ENCODE data around the gene PCDHB10.
A peak's percentile ranks its signal among the peaks of the same experiment; 100 is the strongest.
"Not testable (repeated sequence)": the region's sequence is repeated elsewhere in the genome, so short reads cannot be mapped to it uniquely, and the experiment has no call there.

Gene PCDHB10

GRCh38 chr5:141188682-141189081, 3.5 kb upstream of the PCDHB10 start:
- DNase-seq (ENCODE audit: low read depth): not testable (repeated sequence)

- not testable (repeated sequence) for DNase-seq (ENCODE audit: low read depth)
Measured at GRCh38 chr5:141189131-141189530, 3.0 kb upstream of the PCDHB10 start.

GRCh38 chr5:141194332-141194731, 2.2 kb downstream of the PCDHB10 start:
- DNase-seq (ENCODE audit: low read depth): not testable (repeated sequence)

GRCh38 chr5:141196363-141196762, 4.2 kb downstream of the PCDHB10 start:
- DNase-seq (ENCODE audit: low read depth): no peak

GRCh38 chr5:141199359-141200235, 7.4 kb downstream of the PCDHB10 start, which contains the start of gene PCDHB11:
PCDHB11 (plus strand) TSS chr5:141199627; CDS start chr5:141199775, 148 bp downstream.
- DNase-seq (ENCODE audit: low read depth): no peak

- not testable (repeated sequence) for DNase-seq (ENCODE audit: low read depth)
Measured at GRCh38 chr5:141201126-141201525, 9.0 kb downstream of the PCDHB10 start.

GRCh38 chr5:141201646-141202045, 9.5 kb downstream of the PCDHB10 start:
- not testable (repeated sequence) for DNase-seq (ENCODE audit: low read depth)

- no peak for DNase-seq (ENCODE audit: low read depth)
Measured at GRCh38 chr5:141208478-141208877, 16.3 kb downstream of the PCDHB10 start, which contains the start of gene PCDHB12. PCDHB12 (plus strand) TSS chr5:141208719; CDS start chr5:141208908, 189 bp downstream.

- not testable (repeated sequence) for DNase-seq (ENCODE audit: low read depth)
Measured at GRCh38 chr5:141210281-141210680, 18.1 kb downstream of the PCDHB10 start.

- DNase-seq (ENCODE audit: low read depth): not testable (repeated sequence)
Measured at GRCh38 chr5:141210849-141211248, 18.7 kb downstream of the PCDHB10 start.

- not testable (repeated sequence) for DNase-seq (ENCODE audit: low read depth)
Measured at GRCh38 chr5:141213656-141214339, 21.6 kb downstream of the PCDHB10 start, which contains the start of gene PCDHB13. PCDHB13 (plus strand) TSS chr5:141213919; CDS start chr5:141214124, 205 bp downstream.

- DNase-seq (ENCODE audit: low read depth): not testable (repeated sequence)
Measured at GRCh38 chr5:141214583-141214982, 22.4 kb downstream of the PCDHB10 start.

- DNase-seq (ENCODE audit: low read depth): not testable (repeated sequence)
Measured at GRCh38 chr5:141215504-141215903, 23.4 kb downstream of the PCDHB10 start.

- not testable (repeated sequence) for DNase-seq (ENCODE audit: low read depth)
Measured at GRCh38 chr5:141216035-141216434, 23.9 kb downstream of the PCDHB10 start.

- DNase-seq (ENCODE audit: low read depth): peak; percentile 17
Measured at GRCh38 chr5:141223112-141223783, 31.1 kb downstream of the PCDHB10 start, which contains the start of gene PCDHB14. PCDHB14 (plus strand) TSS chr5:141223343; CDS start chr5:141223506, 163 bp downstream.

GRCh38 chr5:141224844-141225243, 32.7 kb downstream of the PCDHB10 start:
- not testable (repeated sequence) for DNase-seq (ENCODE audit: low read depth)

- DNase-seq (ENCODE audit: low read depth): not testable (repeated sequence)
Measured at GRCh38 chr5:141225421-141225820, 33.3 kb downstream of the PCDHB10 start.

GRCh38 chr5:141234109-141234667, 42.0 kb downstream of the PCDHB10 start:
- no peak for DNase-seq (ENCODE audit: low read depth)

GRCh38 chr5:141235922-141236321, 43.8 kb downstream of the PCDHB10 start:
- DNase-seq (ENCODE audit: low read depth): not testable (repeated sequence)

GRCh38 chr5:141236516-141237313, 44.6 kb downstream of the PCDHB10 start:
- no peak for DNase-seq (ENCODE audit: low read depth)

- DNase-seq (ENCODE audit: low read depth): no peak
Measured at GRCh38 chr5:141241496-141241895, 49.3 kb downstream of the PCDHB10 start.

Data from stromal cell of bone marrow (primary cell).